Body of pancreas (tissue), 4 donors: Measurements from ENCODE around the gene RAB21.

Experiments used
- POLR2A ChIP-seq, 3 donors: fragments of 450-650 bp; IDR thresholded peaks; one replicate each; pipeline ENCODE4 v1.6.1; 2016; ENCODE audit warnings: antibody characterized with exemption in 3 of 3, mild to moderate bottlenecking in 2 of 3
- TF ChIP-seq, protein P1 (sequence below), 7 experiments: fragments of 450-650 bp in 4 of 7; fragments of 200-600 bp in 3 of 7; sonication (generic) in 3 of 7; IDR thresholded peaks; one replicate each; pipeline ENCODE4 v1.5.1; 2016 to 2019; ENCODE audit warnings: antibody characterized with exemption in 7 of 7

DNA sequence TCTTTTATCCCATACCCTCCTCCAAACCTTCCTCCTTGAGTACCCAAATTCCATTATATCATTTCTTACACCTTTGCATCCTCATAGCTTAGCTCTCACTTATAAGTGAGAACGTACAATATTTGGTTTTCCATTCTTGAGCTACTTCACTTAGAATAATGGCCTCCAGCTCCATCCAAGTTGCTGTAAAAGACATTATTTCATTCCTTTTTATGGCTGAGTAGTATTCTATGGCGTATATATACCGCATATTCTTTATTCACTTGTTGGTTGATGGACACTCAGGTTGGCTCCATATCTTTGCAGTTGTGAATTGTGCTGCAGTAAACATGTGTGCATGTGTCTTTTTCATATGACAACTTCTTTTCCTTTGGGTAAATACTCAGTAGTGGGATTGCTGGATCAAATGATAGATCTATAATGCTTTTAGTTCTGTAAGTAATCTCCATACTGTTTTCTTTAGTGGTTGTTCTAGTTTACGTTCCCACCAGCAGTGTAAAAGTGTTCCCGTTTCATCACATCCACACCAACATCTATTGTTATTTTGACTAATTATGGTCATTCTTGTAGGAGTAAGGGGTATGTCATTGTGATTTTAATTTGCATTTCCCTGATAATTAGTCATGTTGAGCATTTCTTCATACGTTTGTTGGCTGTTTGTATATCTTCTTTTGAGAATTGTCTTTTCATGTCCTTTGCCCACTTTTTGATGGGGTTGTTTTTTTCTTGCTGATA lies 10.1 kb downstream of the RAB21 start:
- TF ChIP-seq, protein P1, sequence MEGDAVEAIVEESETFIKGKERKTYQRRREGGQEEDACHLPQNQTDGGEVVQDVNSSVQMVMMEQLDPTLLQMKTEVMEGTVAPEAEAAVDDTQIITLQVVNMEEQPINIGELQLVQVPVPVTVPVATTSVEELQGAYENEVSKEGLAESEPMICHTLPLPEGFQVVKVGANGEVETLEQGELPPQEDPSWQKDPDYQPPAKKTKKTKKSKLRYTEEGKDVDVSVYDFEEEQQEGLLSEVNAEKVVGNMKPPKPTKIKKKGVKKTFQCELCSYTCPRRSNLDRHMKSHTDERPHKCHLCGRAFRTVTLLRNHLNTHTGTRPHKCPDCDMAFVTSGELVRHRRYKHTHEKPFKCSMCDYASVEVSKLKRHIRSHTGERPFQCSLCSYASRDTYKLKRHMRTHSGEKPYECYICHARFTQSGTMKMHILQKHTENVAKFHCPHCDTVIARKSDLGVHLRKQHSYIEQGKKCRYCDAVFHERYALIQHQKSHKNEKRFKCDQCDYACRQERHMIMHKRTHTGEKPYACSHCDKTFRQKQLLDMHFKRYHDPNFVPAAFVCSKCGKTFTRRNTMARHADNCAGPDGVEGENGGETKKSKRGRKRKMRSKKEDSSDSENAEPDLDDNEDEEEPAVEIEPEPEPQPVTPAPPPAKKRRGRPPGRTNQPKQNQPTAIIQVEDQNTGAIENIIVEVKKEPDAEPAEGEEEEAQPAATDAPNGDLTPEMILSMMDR (IDR thresholded peaks at IDR 0.05), result no peak
- no peak for TF ChIP-seq POLR2A (IDR thresholded peaks at IDR 0.05)
